Retinal pigment epithelial cell (primary cell): ENCODE data around the gene BORCS5.
"Not testable (repeated sequence)": the region's sequence is repeated elsewhere in the genome, so short reads cannot be mapped to it uniquely, and the experiment has no call there.

Source experiments
- DNase-seq: peaks from one replicate; pipeline ENCODE4 v3.0.0-alpha.2; 2010; ENCODE audit warnings: low read depth
- H3K4me3 ChIP-seq: 2 replicates; pipeline ENCODE4 v1.5.1; 2011; ENCODE audit warnings: mild to moderate bottlenecking, low read length, control low read depth, moderate library complexity
- CTCF ChIP-seq: conservative IDR thresholded peaks from 2 replicates; pipeline ENCODE4 v1.5.1; 2011; ENCODE audit warnings: low read depth, low read length, control low read depth, inconsistent platforms

Gene BORCS5

GRCh38 chr12:12488823-12489550 is 132.1 kb downstream of the BORCS5 start:
- no peak for DNase-seq
- no peak for TF ChIP-seq CTCF
- H3K4me3 ChIP-seq, result no peak overlapping the region

DNA sequence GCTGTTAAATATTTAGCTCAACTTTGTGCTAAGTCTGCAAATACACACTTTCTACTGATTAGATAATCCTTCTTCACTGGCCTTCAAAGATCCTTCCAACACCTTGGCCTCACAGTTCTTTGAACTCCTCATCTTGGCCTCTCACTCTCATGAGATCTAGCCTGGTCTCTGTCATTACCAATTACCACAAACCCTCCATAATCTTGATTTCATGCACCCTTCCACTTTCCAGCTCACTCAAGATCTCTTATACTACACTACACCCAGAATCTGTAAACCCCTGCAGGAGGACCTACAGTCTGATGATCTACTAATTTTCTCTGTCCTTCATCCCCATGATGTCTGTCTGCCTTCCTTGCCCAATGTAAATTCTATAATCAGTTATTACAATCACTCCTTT is 134.7 kb downstream of the BORCS5 start:
- TF ChIP-seq CTCF, result no peak
- H3K4me3 ChIP-seq, result no peak overlapping the region
- DNase-seq, result no peak

DNA sequence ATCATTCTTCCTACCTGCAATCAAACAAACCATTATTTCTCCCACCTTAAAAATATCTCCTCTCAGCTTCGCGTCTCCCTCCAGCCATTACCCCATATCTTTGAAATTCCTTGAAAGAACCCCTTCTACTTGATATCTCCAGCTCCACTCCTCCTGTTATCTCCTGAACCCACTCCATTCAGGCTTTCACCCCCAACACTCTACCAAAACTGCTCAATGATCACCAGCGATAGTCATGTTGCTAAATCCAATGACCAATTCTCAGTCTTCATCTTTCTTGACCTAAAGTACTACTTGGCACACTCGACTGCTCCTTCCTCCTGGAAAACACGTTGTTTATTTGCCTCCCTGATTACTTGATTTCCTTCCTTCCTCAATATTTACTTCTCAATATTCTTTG is 135.7 kb downstream of the BORCS5 start:
- no peak for TF ChIP-seq CTCF
- H3K4me3 ChIP-seq, result no peak overlapping the region
- DNase-seq, result no peak

GRCh38 chr12:12495536-12495935 is 138.7 kb downstream of the BORCS5 start:
- no peak overlapping the region for H3K4me3 ChIP-seq
- TF ChIP-seq CTCF, result no peak
- no peak for DNase-seq

DNA sequence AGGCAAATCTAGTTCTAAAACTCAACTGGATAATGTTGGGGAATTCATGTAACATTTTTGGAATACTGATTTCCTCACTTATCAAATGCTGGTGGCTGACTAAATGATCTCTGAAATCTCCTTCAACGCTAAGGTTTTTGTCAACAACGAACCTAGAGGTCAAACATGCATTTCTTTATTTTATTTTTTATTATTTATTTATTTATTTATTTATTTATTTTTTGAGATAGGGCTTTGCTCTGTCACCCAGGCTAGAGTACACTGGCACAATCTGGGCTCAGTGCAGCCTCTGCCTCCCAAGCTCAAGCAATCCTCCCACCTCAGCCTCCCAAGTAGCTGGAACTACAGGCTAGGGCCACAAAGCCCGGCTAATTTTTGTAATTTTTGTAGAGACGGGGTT is 141.3 kb downstream of the BORCS5 start:
- DNase-seq, result no peak
- no peak overlapping the region for H3K4me3 ChIP-seq
- no peak for TF ChIP-seq CTCF

GRCh38 chr12:12499909-12500604 is 143.2 kb downstream of the BORCS5 start:
- no peak for DNase-seq
- TF ChIP-seq CTCF, result no peak
- H3K4me3 ChIP-seq, result no peak overlapping the region

DNA sequence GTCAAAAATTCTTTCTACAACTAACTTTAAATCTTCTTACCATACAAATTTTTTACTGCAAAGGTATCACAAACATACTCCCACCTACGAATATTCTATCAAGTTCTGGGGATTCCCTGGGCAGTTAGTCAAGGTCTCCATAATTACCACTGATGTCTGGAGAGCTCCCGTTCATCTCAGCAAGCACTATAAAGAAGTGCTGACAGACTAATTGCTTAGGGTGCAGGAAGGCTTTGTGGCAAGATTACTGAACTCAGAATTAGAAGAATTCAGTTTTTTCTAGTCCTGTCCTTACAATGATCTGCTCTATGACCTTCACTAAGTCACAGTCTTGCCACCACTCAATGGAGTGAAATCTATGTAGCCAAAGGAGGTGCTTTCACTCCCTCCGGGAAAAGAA is 144.2 kb downstream of the BORCS5 start:
- H3K4me3 ChIP-seq, result no peak overlapping the region
- DNase-seq, result no peak
- no peak for TF ChIP-seq CTCF

- DNase-seq, H3K4me3 ChIP-seq: not testable (repeated sequence)
Observed at GRCh38 chr12:12502130-12502814, 145.4 kb downstream of the BORCS5 start.
